Liver (tissue), 9 donors: Measurements from ENCODE around the gene TFDP1. TPM values are rescaled to one million over a fixed set of nuclear protein-coding genes. Genes with fewer than 3 reads are reported as not detected.

Experiments used
- DNase-seq: peaks from one replicate; pipeline ENCODE4 v3.0.0-alpha.2; 2017; ENCODE audit warnings: low spot score
- H3K27ac ChIP-seq, 2 donors: one replicate each; pipeline ENCODE4 v1.7.0; 2013; ENCODE audit warnings: inconsistent platforms in 2 of 2, low read length in 2 of 2, control low read depth in 1 of 2, low read depth in 1 of 2, mild to moderate bottlenecking in 1 of 2
- H3K27me3 ChIP-seq, 4 donors: one replicate each; pipeline versions ENCODE4 v1.6.1 to v1.7.0; 2013; ENCODE audit warnings: low read length in 3 of 4, inconsistent platforms in 1 of 4, mild to moderate bottlenecking in 1 of 4, moderate library complexity in 1 of 4; ENCODE audit not compliant: control insufficient read depth in 4 of 4, insufficient read depth in 4 of 4
- H3K36me3 ChIP-seq, 4 donors: one replicate each; pipeline versions ENCODE4 v1.6.1 to v1.7.0; 2013; ENCODE audit warnings: low read length in 3 of 4, mild to moderate bottlenecking in 3 of 4, low read depth in 1 of 4, moderate library complexity in 1 of 4; ENCODE audit not compliant: control insufficient read depth in 4 of 4, insufficient read depth in 3 of 4
- H3K4me1 ChIP-seq, 4 donors: one replicate each; pipeline versions ENCODE4 v1.6.1 to v1.7.0; 2013; ENCODE audit warnings: low read length in 3 of 4, mild to moderate bottlenecking in 3 of 4, moderate library complexity in 1 of 4; ENCODE audit not compliant: control insufficient read depth in 4 of 4, insufficient read depth in 4 of 4
- H3K4me3 ChIP-seq, 3 donors: one replicate each; pipeline versions ENCODE4 v1.6.1 to v1.7.0; 2013; ENCODE audit warnings: low read length in 3 of 3, control low read depth in 1 of 3, low read depth in 1 of 3, mild to moderate bottlenecking in 1 of 3
- H3K9ac ChIP-seq, 2 donors: one replicate each; pipeline ENCODE4 v1.7.0; 2013; ENCODE audit warnings: low read length in 2 of 2, mild to moderate bottlenecking in 2 of 2, moderate library complexity in 2 of 2, control low read depth in 1 of 2, low read depth in 1 of 2
- H3K9me3 ChIP-seq, 4 donors: one replicate each; pipeline versions ENCODE4 v1.6.1 to v1.7.0; 2013; ENCODE audit warnings: low read length in 3 of 4; ENCODE audit not compliant: control insufficient read depth in 4 of 4
- ATF3 ChIP-seq: IDR thresholded peaks from 2 replicates; pipeline ENCODE4 v1.6.1; 2016; ENCODE audit warnings: antibody characterized with exemption
- CTCF ChIP-seq: fragments of 150-350 bp; IDR thresholded peaks from 2 replicates; pipeline ENCODE4 v1.5.1; 2017; ENCODE audit warnings: improper control_type of control experiment, low read depth, low read length; ENCODE audit not compliant: missing input control
- EGR1 ChIP-seq, 2 donors: IDR thresholded peaks; 2 replicates each; pipeline ENCODE4 v1.6.1; 2016 to 2018; ENCODE audit warnings: antibody characterized with exemption in 2 of 2, low read depth in 2 of 2
- FOXA1 ChIP-seq: IDR thresholded peaks from 2 replicates; pipeline ENCODE4 v1.6.1; 2016; ENCODE audit warnings: antibody characterized with exemption
- FOXA2 ChIP-seq: IDR thresholded peaks from 2 replicates; pipeline ENCODE4 v1.6.1; 2016; ENCODE audit warnings: antibody characterized with exemption
- GABPA ChIP-seq, 2 donors: IDR thresholded peaks in 1 of 2; conservative IDR thresholded peaks in 1 of 2; 2 replicates each; pipeline ENCODE4 v1.6.1; 2016; ENCODE audit warnings: antibody characterized with exemption in 2 of 2, mild to moderate bottlenecking in 1 of 2, moderate library complexity in 1 of 2
- HNF4A ChIP-seq, 2 donors: conservative IDR thresholded peaks; 2 replicates each; pipeline ENCODE4 v1.6.1; 2016; ENCODE audit warnings: antibody characterized with exemption in 2 of 2, mild to moderate bottlenecking in 2 of 2
- JUND ChIP-seq, 2 donors: IDR thresholded peaks; 2 replicates each; pipeline ENCODE4 v1.6.1; 2016; ENCODE audit warnings: antibody characterized with exemption in 2 of 2
- MAX ChIP-seq: IDR thresholded peaks from 2 replicates; pipeline ENCODE4 v1.6.1; 2016; ENCODE audit warnings: antibody characterized with exemption
- NR2F2 ChIP-seq: IDR thresholded peaks from 2 replicates; pipeline ENCODE4 v1.6.1; 2016; ENCODE audit warnings: antibody characterized with exemption
- RAD21 ChIP-seq, 2 donors: IDR thresholded peaks; 2 replicates each; pipeline ENCODE4 v1.6.1; 2016; ENCODE audit warnings: antibody characterized with exemption in 2 of 2, mild to moderate bottlenecking in 2 of 2
- REST ChIP-seq: IDR thresholded peaks from 2 replicates; pipeline ENCODE4 v1.6.1; 2016; ENCODE audit warnings: antibody characterized with exemption, mild to moderate bottlenecking
- RXRA ChIP-seq, 2 donors: IDR thresholded peaks; 2 replicates each; pipeline ENCODE4 v1.6.1; 2017 to 2018; ENCODE audit warnings: antibody characterized with exemption in 2 of 2, mild to moderate bottlenecking in 1 of 2
- SP1 ChIP-seq: IDR thresholded peaks from 2 replicates; pipeline ENCODE4 v1.6.1; 2018; ENCODE audit warnings: antibody characterized with exemption, mild to moderate bottlenecking
- YY1 ChIP-seq: IDR thresholded peaks from 2 replicates; pipeline ENCODE4 v1.6.1; 2016; ENCODE audit warnings: antibody characterized with exemption, mild to moderate bottlenecking
- ZBTB33 ChIP-seq: IDR thresholded peaks from 2 replicates; pipeline ENCODE4 v1.6.1; 2016; ENCODE audit warnings: antibody characterized with exemption
- WGBS: extraction: QIAGEN DNeasy Blood & Tissue Kit; methylation state at CpG from one replicate; pipeline ENCODE4 v1.1.7; 2013; 5-methylcytosine and 5-hydroxymethylcytosine counted together
- polyA plus RNA-seq, 2 donors: library from polyadenylated mRNA; stranded (reverse) in 1 of 2; unstranded in 1 of 2; fragments of 200-250 nt in 1 of 2; fragments of >200 nt in 1 of 2; fragmentation: Nextera tagmentation in 1 of 2; extraction: Ambion mirVana in 1 of 2; gene quantifications; one replicate each; pipeline versions ENCODE4 v1.2.1 to v1.2.3, GENCODE V29; 2013 to 2015
- total RNA-seq, 2 donors: library from RNA; depleted of rRNA; stranded (reverse); fragments of >200 nt; gene quantifications; one replicate each; pipeline ENCODE4 v1.2.3, GENCODE V29; 2014
- donor health status: healthy.
- donor health status: healthy.
- donor health status: healthy.
- donor health status: healthy.
- donor health status: healthy.

The TFDP1 gene
- total and polyA plus RNA-seq, 4 donors, result 9.9 to 140 (median 17.8) TPM

- 99% methylated on average over 25 of the region's 25 CpGs for WGBS
- Histone ChIP-seq H3K9me3 (no peaks in the 10 kb centered on the region), H3K4me1 (no peaks in the 10 kb centered on the region), H3K36me3 (peaks cover 10 to 81% (median 55%) of the 10 kb centered on the region in 4 donors), H3K27me3 (no peaks in the 10 kb centered on the region), H3K27ac (no peak overlapping the region), H3K9ac (no peak overlapping the region), H3K4me3 (no peak overlapping the region)
- TF ChIP-seq NR2F2, result no peak
- no peak for TF ChIP-seq GABPA (IDR thresholded peaks at IDR 0.05 in 1 of 2, conservative IDR thresholded peaks at IDR 0.05 in 1 of 2)
- no peak for TF ChIP-seq YY1
- TF ChIP-seq JUND (IDR thresholded peaks at IDR 0.05), result no peak
- TF ChIP-seq FOXA1, result no peak
- no peak for TF ChIP-seq RAD21 (IDR thresholded peaks at IDR 0.05)
- no peak for TF ChIP-seq CTCF
- TF ChIP-seq FOXA2, result no peak
- no peak for TF ChIP-seq EGR1 (IDR thresholded peaks at IDR 0.05; ENCODE audit: low read depth in 2 of 2)
- no peak for TF ChIP-seq MAX
- no peak for TF ChIP-seq REST
- no peak for TF ChIP-seq HNF4A (conservative IDR thresholded peaks at IDR 0.05)
- TF ChIP-seq ATF3, result no peak
- TF ChIP-seq SP1, result no peak
- no peak for TF ChIP-seq RXRA (IDR thresholded peaks at IDR 0.05)
- TF ChIP-seq ZBTB33, result no peak
- no peak for DNase-seq
Observed at GRCh38 chr13:113635709-113636108, 51.2 kb downstream of the TFDP1 start.
